Pancreas (tissue), 10 donors: Measurements from ENCODE around the gene ZNF423. TPM values are rescaled to one million over a fixed set of nuclear protein-coding genes. Genes with fewer than 3 reads are reported as not detected.

Experiments used
- ATAC-seq, 4 donors: fragments of 200-7000 bp; cut with Tn5 transposase; one replicate each; pipeline versions ENCODE4 v1.8.0 to v1.9.1; 2020; ENCODE audit warnings: mild to moderate bottlenecking in 4 of 4, moderate library complexity in 4 of 4
- DNase-seq, 6 donors: peaks; one replicate each; pipeline ENCODE4 v3.0.0-alpha.2; 2020
- FAIRE-seq: peaks from 2 replicates; lab custom pipeline; 2012; peaks lifted over from hg19 to GRCh38; lab: Jason Lieb, UNC
- H3K27ac ChIP-seq, 4 donors: fragments of 200-600 bp; sonication (generic); 1 replicate in 3 of 4; 2 replicates in 1 of 4; pipeline versions ENCODE4 v1.5.0 to v1.8.0; 2020
- H3K27me3 ChIP-seq, 4 donors: fragments of 200-600 bp; one replicate each; pipeline ENCODE4 v1.8.0; 2021
- H3K36me3 ChIP-seq, 3 donors: fragments of 200-600 bp; sonication (generic) in 1 of 3; one replicate each; pipeline versions ENCODE4 v1.5.0 to v1.8.0; 2020 to 2021
- H3K4me1 ChIP-seq, 3 donors: fragments of 200-600 bp; one replicate each; pipeline ENCODE4 v1.8.0; 2021
- H3K4me3 ChIP-seq, 4 donors: fragments of 200-600 bp; sonication (generic) in 2 of 4; one replicate each; pipeline versions ENCODE4 v1.5.0 to v1.8.0; 2020 to 2021
- H3K9me3 ChIP-seq, 4 donors: fragments of 200-600 bp; one replicate each; pipeline ENCODE4 v1.8.0; 2021
- CTCF ChIP-seq, 4 donors: fragments of 200-600 bp; sonication (generic) in 3 of 4; IDR thresholded peaks; one replicate each; pipeline versions ENCODE4 v1.5.0 to v1.8.0; 2021; ENCODE audit warnings: antibody characterized with exemption in 4 of 4
- WGBS, 2 donors: extraction: QIAGEN DNeasy Blood & Tissue Kit; methylation state at CpG; one replicate each; pipeline ENCODE4 v1.1.7; 2013; 5-methylcytosine and 5-hydroxymethylcytosine counted together
- intact Hi-C, 3 donors: fragments of 100-400 bp; cut with DNase I; formaldehyde crosslinking; loops; one replicate each; pipeline versions ENCODE4 v1.11.1 to v1.14.2; 2022
- polyA plus RNA-seq, 2 donors: library from polyadenylated mRNA; stranded (reverse); fragments of 200-250 nt; gene quantifications; one replicate each; pipeline ENCODE4 v1.2.3, GENCODE V29; 2013
- total RNA-seq, 6 donors: library from RNA; stranded (reverse); fragmentation: NEBNext Ultra II Directional in 4 of 6; extraction: Animal tissue kit (Norgen Biotek cat#: 25700) in 4 of 6; gene quantifications; one replicate each; pipeline versions ENCODE4 v1.2.1 to v1.2.4, GENCODE V29; 2021 to 2023
- donor health status: healthy with polysubstance abuse.
- donor health status: DM: no; HTN: no; CAD: no; lungs with moderate emphysema.
- donor health status: DM: no; HTN: no; CAD: no.
- donor health status: control.
- donor health status: control.
- donor health status: Bipolar disorder and iron deficiency.
- donor health status: DM: yes; HTN: yes; CAD: no.
- donor health status: DM: no; HTN: no; CAD: no.
- donor health status: DM: no; HTN: no; CAD: no.
- donor health status: DM: yes; HTN: yes; CAD: no.

Gene ZNF423
- total and polyA plus RNA-seq, 8 donors: 0.61 to 5.1 (median 3.0) TPM

DNA sequence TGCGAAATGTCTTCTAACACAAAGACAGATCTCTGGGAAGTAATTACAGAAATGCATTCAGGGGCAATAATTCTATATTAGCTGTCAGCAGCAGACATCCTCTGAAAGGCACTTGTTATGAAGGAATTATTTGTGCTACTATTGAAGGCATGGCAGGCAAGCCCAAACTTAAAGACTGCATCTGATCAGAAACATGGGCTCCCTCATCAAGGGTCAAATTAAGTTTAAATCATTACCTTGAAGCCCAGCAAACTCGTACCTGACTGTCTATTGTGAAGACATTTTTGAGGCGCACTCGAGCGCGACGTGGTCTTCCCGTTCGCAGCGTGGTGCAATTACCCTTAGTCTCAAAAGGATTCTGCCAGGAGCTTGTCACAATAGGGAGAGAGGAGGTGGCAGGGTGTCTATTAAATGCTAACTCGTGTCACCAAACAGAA, 110.6 kb downstream of the ZNF423 start:
- DNase-seq (no peak), ATAC-seq (no peak), FAIRE-seq (no peak)
- no peak overlapping the region for H3K27ac ChIP-seq
- no peaks in the 10 kb centered on the region for H3K27me3 ChIP-seq
- WGBS, 2 donors: 91 to 95% methylated on average over 11 of the region's 11 CpGs
- intact Hi-C loops: no loop called here
- TF ChIP-seq CTCF (IDR thresholded peaks at IDR 0.05): no peak
- H3K4me1 ChIP-seq: no peaks in the 10 kb centered on the region
- H3K9me3 ChIP-seq: no peaks in the 10 kb centered on the region
- H3K4me3 ChIP-seq: no peak overlapping the region
- H3K36me3 ChIP-seq: no peaks in the 10 kb centered on the region

DNA sequence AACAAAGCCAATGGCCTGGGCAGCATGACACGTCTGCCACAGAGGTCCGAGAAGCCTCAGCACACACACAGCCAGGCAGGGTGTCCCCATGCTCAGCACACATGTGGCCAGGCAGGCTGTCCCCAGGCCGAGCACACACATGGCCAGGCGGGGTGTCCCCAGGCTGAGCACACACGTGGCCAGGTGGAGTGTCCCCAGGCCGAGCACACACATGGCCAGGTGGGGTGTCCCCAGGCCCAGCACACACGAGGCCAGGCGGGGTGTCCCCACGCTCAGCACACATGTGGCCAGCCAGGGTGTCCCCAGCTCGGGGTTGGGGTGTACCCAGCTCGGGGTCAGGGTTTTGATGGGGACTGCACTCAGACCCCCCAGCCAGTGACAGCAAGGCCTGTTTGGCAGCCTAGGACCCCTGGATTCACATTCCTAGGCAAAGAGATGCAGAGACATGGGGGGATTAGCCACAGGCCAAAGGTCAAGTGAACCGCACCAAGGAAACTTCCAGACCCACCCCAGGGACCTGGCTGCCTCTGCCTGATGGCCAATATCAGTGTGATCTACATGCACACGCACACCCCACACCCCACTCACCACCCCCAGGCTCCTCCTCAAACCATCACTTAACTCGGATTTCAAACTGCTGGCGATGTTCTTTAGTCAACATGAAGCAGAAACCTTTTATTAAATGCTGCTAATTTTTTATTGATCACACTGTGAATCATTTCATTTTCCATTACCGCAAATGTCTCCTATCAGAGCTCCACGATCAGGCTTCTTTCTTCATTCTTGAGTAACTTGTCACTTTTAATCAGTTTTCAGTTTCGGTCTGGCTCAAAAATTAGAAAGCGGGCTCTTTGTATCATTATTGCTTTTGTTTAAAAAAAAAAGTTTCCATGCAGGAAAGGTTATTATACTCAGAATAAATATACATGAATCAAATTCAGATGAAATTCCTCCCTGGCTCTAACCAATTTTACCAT, 111.4 kb downstream of the ZNF423 start:
- Histone ChIP-seq H3K36me3 (no peaks in the 10 kb centered on the region), H3K4me3 (no peak overlapping the region)
- ATAC-seq: no peak

DNA sequence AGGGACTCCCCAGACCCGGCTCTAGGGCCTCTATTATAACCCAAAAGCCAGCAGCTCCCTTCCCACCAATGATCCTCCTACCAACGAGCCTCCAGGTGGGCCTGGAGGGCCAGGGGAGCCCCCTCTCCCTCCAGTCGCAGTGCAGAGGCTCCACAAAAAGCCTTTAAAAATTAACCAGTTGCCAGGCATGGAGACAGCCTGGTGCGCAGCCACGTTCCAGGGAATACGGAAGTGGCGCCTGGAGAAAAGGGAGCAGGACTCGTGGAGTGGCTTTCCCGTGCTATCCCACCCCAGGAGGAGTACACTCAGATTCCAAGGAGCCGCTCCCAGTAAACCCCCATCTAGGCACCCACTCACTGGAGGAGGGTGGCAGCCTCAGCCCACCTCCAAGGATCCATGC, 112.3 kb downstream of the ZNF423 start:
- ATAC-seq (no peak), FAIRE-seq (no peak), DNase-seq (no peak)
- Histone ChIP-seq H3K4me1 (no peaks in the 10 kb centered on the region), H3K27me3 (no peaks in the 10 kb centered on the region), H3K27ac (no peak overlapping the region), H3K36me3 (no peaks in the 10 kb centered on the region), H3K4me3 (no peak overlapping the region), H3K9me3 (no peaks in the 10 kb centered on the region)
- intact Hi-C loops: no loop called here
- no peak for TF ChIP-seq CTCF (IDR thresholded peaks at IDR 0.05)
- 64 to 68% methylated on average over 10 of the region's 10 CpGs for WGBS, 2 donors

More for the DNA sequence above, 111.4 kb downstream of the ZNF423 start:
- intact Hi-C loops: no loop called here
- Histone ChIP-seq H3K9me3 (no peaks in the 10 kb centered on the region), H3K4me1 (no peaks in the 10 kb centered on the region), H3K27me3 (no peaks in the 10 kb centered on the region), H3K27ac (no peak overlapping the region)
- no peak for FAIRE-seq
- TF ChIP-seq CTCF (IDR thresholded peaks at IDR 0.05): no peak
- WGBS, 2 donors: 88 to 91% methylated on average over 19 of the region's 19 CpGs
- no peak for DNase-seq

- FAIRE-seq (no peak), ATAC-seq (no peak), DNase-seq (no peak)
- H3K9me3 ChIP-seq: no peaks in the 10 kb centered on the region
- intact Hi-C loops: no loop called here
- no peaks in the 10 kb centered on the region for H3K4me1 ChIP-seq
- H3K36me3 ChIP-seq: no peaks in the 10 kb centered on the region
- TF ChIP-seq CTCF (IDR thresholded peaks at IDR 0.05): no peak
- no peak overlapping the region for H3K4me3 ChIP-seq
- H3K27ac ChIP-seq: no peak overlapping the region
- H3K27me3 ChIP-seq: no peaks in the 10 kb centered on the region
- WGBS, 2 donors: 86 to 92% methylated on average over 4 of the region's 4 CpGs
Observed at GRCh38 chr16:49743203-49743464, 112.8 kb downstream of the ZNF423 start.
